GM21717 (cell line): Measurements from ENCODE around the gene CACNA2D2.
"Not testable (repeated sequence)": the region's sequence is repeated elsewhere in the genome, so short reads cannot be mapped to it uniquely, and the experiment has no call there.

Experiments
- ATAC-seq: cut with Tn5 transposase; IDR thresholded peaks from one replicate; pipeline ENCODE4 v1.9.1; 2021; ENCODE audit warnings: mild to moderate bottlenecking, moderate library complexity; ENCODE audit not compliant: unreplicated experiment

Gene CACNA2D2

GRCh38 chr3:50530001-50530970 is 26.9 kb upstream of the CACNA2D2 start:
- no peak for ATAC-seq

GRCh38 chr3:50525987-50526386 is 22.6 kb upstream of the CACNA2D2 start:
- ATAC-seq = no peak

DNA sequence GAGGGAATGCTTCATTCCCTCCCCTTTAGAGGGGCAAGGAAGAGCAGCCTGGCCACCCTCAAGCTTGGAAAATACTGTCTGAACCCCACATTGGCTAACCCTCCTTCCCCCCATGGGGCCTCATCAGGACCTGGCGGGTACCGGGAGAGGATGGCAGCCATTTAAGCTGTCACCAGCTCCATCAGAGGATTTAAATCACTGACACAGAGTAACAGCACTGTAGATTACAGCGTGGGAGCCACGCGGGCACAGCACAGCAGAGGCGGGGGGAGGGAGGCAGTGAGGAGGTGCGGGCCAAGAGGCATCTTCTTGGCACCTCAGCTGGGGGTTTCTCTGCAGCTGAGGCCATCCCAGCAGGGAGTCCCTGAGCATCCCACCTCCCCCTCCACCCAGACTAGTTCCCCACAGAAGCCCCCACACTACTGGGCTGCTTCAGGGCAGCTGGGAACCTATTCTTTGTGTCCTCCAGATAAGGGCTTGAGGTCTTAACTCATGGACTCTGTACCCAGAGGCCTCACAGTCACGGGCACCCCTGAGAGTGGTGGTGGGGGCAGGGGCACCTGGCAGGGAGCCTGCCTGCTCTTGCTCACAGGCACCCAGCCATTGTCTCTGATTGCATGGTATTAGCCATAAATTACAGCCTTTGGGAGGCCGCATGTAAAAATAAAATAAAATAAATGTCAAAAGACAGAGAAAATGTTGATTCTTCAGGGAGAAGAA is 21.9 kb upstream of the CACNA2D2 start:
- ATAC-seq = no peak

DNA sequence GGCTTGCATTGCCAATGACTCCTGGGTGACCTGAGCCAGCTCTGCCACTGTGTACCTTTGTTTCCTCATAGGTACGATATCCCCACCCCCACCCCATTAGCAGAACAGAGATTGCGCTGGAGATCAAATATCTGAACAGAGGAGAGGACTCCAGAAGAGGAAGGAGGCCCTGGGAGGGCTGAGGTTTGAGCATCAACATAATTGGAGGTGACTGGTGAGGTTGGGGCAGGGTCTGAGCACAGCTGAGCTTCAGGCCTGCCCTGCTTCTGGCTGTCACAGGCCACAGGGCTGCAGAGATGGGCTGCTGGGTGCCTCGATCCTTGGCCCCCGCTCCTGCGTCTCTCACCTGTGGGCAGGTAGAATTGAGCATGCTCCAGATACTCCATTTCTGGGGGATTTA is 21.3 kb upstream of the CACNA2D2 start:
- no peak for ATAC-seq

GRCh38 chr3:50523279-50523811 is 19.9 kb upstream of the CACNA2D2 start:
- no peak for ATAC-seq

- no peak for ATAC-seq
Observed at GRCh38 chr3:50521572-50521971, 18.1 kb upstream of the CACNA2D2 start.

GRCh38 chr3:50520849-50521248 is 17.4 kb upstream of the CACNA2D2 start:
- no peak for ATAC-seq

GRCh38 chr3:50519471-50520089 is 16.1 kb upstream of the CACNA2D2 start:
- no peak for ATAC-seq

GRCh38 chr3:50518436-50518835 is 15.0 kb upstream of the CACNA2D2 start:
- ATAC-seq = no peak

DNA sequence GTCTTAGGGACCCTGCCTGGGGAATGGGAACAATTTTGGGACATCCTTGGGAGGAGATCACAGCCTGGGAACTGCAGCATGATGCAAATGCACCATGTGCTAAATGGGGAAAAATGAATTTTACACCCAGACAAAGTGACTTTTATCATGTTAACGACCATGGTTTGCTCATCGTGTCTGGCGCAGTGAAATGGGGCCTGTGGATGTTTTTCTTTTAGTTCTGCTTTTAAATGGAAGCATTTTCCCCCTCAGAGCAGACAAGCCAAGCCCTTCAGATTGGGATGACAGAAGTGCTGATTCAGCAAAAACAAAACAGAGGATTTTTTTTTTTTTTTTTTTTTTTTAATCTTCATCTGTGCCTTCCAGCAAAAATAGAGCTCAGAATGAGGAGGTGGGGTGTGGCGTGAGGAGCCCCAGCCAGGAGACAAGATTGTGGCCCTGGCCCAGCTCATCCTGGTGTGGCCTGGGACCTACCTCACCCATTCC is 14.3 kb upstream of the CACNA2D2 start:
- ATAC-seq = no peak

DNA sequence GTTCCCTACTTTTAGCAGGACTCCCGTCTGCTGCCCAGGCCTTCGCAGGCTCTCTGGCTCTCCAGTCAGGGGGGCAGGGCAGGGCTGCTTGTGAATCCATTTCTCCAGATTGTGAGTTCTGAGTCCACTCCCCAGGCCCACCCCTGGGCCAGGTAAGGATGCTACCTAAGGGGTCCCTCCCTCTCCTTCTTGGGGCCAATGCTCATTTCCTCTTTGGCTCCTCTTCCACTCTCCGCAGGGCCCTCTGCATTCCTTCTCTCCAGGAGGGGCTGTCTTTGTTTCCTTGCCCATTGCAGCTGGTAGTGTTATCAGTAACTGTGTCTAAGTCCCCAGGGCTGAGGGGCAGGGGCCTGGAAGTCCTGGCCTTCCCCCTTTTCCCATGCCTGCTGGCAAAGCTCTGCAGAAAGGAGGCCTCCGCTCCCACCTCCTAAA is 13.0 kb upstream of the CACNA2D2 start:
- no peak for ATAC-seq

- no peak for ATAC-seq
Observed at GRCh38 chr3:50515565-50516439, 12.4 kb upstream of the CACNA2D2 start.

DNA sequence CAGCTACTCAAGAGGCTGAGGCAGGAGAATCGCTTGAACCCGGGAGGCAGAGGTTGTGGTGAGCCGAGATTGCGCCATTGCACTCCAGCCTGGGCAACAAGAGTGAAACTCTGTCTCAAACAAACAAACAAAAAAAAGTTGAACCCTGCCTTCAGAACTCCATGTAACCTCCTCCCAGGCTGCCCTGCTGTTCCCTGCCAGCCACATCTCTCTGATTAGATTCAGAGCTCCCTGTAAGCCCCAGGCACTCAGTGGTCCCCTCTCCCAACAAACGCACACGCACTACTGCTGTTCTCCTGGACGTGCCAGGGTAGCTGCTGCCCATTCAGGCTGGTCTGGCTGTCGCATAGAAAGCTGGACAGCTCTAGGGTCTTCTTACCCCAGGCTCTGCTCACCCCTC is 9.5 kb upstream of the CACNA2D2 start:
- not testable (repeated sequence) for ATAC-seq

- ATAC-seq = no peak
Observed at GRCh38 chr3:50512131-50512530, 8.7 kb upstream of the CACNA2D2 start.

DNA sequence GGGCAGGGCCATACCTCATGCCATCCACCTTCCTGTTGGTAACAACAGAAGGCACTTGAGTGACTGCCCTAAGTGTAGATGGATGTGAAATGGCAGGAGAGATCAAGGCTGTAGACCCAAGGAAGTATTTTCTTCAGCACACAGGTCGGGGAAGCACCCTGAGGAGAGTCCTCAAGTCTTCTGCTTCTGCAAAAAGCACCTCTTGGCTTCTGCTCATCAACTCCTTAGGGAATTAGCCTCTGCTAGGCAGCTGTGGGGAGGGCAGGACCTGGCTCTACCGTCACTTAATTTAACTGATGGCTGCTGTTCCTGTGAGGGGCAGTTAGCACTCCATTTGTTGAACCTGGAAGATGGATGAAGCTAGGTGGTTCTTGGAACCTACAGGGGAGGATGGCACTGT is 6.9 kb upstream of the CACNA2D2 start:
- no peak for ATAC-seq

- no peak for ATAC-seq
Observed at GRCh38 chr3:50509715-50510114, 6.3 kb upstream of the CACNA2D2 start.

GRCh38 chr3:50508821-50509220 is 5.4 kb upstream of the CACNA2D2 start:
- no peak for ATAC-seq

- no peak for ATAC-seq
Observed at GRCh38 chr3:50506169-50506568, 2.7 kb upstream of the CACNA2D2 start.

GRCh38 chr3:50504681-50505080 is 1.2 kb upstream of the CACNA2D2 start:
- ATAC-seq = no peak
